Esophagus muscularis mucosa (tissue), 4 donors: ENCODE measurements around the gene FAM98C. TPM values are rescaled to one million over a fixed set of nuclear protein-coding genes. Genes with fewer than 3 reads are reported as not detected.

Source experiments
- DNase-seq: peaks from one replicate; pipeline ENCODE4 v3.0.0-alpha.2; 2017; ENCODE audit errors: extremely low spot score
- H3K27ac ChIP-seq, 4 donors: fragments of 200-600 bp; sonication (generic); replicated peaks in 1 of 4; 1 replicate in 3 of 4; 2 replicates in 1 of 4; pipeline ENCODE4 v1.5.1; 2016 to 2019; ENCODE audit warnings: mild to moderate bottlenecking in 1 of 4
- H3K27me3 ChIP-seq, 4 donors: fragments of 200-600 bp; sonication (generic); one replicate each; pipeline versions ENCODE4 v1.5.1 to v1.6.0; 2016 to 2019
- H3K36me3 ChIP-seq, 4 donors: fragments of 200-600 bp; sonication (generic); one replicate each; pipeline ENCODE4 v1.5.1; 2016 to 2019
- H3K4me1 ChIP-seq, 4 donors: fragments of 200-600 bp; sonication (generic); one replicate each; pipeline ENCODE4 v1.5.1; 2016 to 2019
- H3K4me3 ChIP-seq, 4 donors: fragments of 200-600 bp; sonication (generic); 1 replicate in 2 of 4; 2 replicates in 2 of 4; pipeline ENCODE4 v1.5.1; 2016 to 2019; ENCODE audit warnings: mild to moderate bottlenecking in 4 of 4, moderate library complexity in 1 of 4
- H3K9me3 ChIP-seq, 4 donors: fragments of 200-600 bp; sonication (generic); 1 replicate in 3 of 4; 2 replicates in 1 of 4; pipeline ENCODE4 v1.5.1; 2016 to 2019
- EP300 ChIP-seq: sonication (generic); formaldehyde crosslinking; IDR thresholded peaks from one replicate; pipeline ENCODE4 v1.6.1; 2017; ENCODE audit warnings: antibody characterized with exemption
- POLR2A ChIP-seq: fragments of 450-650 bp; IDR thresholded peaks from one replicate; pipeline ENCODE4 v1.6.1; 2017; ENCODE audit warnings: antibody characterized with exemption, moderate library complexity, mild to moderate bottlenecking, low read depth
- POLR2AphosphoS5 ChIP-seq, 2 donors: sonication (generic); formaldehyde crosslinking; IDR thresholded peaks; one replicate each; pipeline ENCODE4 v1.6.1; 2017; ENCODE audit warnings: antibody characterized with exemption in 2 of 2
- WGBS: methylation state at CpG from one replicate; pipeline ENCODE4 v1.1.5; 2018; 5-methylcytosine and 5-hydroxymethylcytosine counted together
- intact Hi-C: fragments of 100-400 bp; cut with DNase I; formaldehyde crosslinking; loops from one replicate; pipeline ENCODE4 v1.15.1; 2023
- total RNA-seq, 4 donors: library from RNA; depleted of rRNA; stranded (reverse); fragments of >200 nt; gene quantifications; one replicate each; pipeline versions ENCODE4 v1.1.0 to v1.2.1, GENCODE V29; 2016
- TF ChIP-seq, protein P1 (sequence below), 3 experiments: fragments of 200-600 bp in 2 of 3; fragments of 450-650 bp in 1 of 3; sonication (generic) in 2 of 3; IDR thresholded peaks; one replicate each; pipeline ENCODE4 v1.5.1; 2017 to 2019; ENCODE audit warnings: antibody characterized with exemption in 3 of 3, mild to moderate bottlenecking in 2 of 3, moderate library complexity in 1 of 3

Gene FAM98C
- total RNA-seq, 4 donors from 2014 or later: 16.2 to 22.0 (median 19.7) TPM

DNA sequence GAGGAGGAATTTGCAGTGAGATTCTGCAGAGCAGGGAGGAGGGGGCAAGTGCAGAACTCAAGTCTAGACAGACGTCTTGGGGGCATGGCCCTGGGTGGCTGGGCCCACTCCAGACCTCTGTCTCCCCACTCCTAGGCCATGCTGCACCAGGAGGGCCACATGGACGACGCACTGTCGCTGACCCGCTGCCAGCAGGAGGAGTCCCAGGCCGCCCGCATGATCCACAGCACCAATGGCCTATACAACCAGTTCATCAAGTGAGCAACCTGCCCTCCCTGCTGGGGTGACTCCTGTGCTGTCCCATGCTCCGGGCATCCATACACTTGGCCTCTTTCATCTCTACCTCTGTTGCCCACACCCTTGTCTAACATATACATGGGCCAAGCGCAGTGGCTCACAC, 48.7 kb downstream of the FAM98C start:
- H3K4me1 ChIP-seq: no peaks in the 10 kb centered on the region
- intact Hi-C loops: no loop called here
- H3K27me3 ChIP-seq: peaks cover 0 to 5% (median 0%) of the 10 kb centered on the region in 4 donors
- no peaks in the 10 kb centered on the region for H3K36me3 ChIP-seq
- WGBS: 64% methylated on average over 5 of the region's 9 CpGs
- no peak for TF ChIP-seq EP300
- TF ChIP-seq POLR2A: no peak
- TF ChIP-seq, protein P1, sequence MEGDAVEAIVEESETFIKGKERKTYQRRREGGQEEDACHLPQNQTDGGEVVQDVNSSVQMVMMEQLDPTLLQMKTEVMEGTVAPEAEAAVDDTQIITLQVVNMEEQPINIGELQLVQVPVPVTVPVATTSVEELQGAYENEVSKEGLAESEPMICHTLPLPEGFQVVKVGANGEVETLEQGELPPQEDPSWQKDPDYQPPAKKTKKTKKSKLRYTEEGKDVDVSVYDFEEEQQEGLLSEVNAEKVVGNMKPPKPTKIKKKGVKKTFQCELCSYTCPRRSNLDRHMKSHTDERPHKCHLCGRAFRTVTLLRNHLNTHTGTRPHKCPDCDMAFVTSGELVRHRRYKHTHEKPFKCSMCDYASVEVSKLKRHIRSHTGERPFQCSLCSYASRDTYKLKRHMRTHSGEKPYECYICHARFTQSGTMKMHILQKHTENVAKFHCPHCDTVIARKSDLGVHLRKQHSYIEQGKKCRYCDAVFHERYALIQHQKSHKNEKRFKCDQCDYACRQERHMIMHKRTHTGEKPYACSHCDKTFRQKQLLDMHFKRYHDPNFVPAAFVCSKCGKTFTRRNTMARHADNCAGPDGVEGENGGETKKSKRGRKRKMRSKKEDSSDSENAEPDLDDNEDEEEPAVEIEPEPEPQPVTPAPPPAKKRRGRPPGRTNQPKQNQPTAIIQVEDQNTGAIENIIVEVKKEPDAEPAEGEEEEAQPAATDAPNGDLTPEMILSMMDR (IDR thresholded peaks at IDR 0.05): no peak
- no peak for TF ChIP-seq POLR2AphosphoS5 (IDR thresholded peaks at IDR 0.05)
- no peak for DNase-seq
- no peak overlapping the region for H3K4me3 ChIP-seq
- H3K9me3 ChIP-seq: no peaks in the 10 kb centered on the region
- no peak overlapping the region for H3K27ac ChIP-seq

DNA sequence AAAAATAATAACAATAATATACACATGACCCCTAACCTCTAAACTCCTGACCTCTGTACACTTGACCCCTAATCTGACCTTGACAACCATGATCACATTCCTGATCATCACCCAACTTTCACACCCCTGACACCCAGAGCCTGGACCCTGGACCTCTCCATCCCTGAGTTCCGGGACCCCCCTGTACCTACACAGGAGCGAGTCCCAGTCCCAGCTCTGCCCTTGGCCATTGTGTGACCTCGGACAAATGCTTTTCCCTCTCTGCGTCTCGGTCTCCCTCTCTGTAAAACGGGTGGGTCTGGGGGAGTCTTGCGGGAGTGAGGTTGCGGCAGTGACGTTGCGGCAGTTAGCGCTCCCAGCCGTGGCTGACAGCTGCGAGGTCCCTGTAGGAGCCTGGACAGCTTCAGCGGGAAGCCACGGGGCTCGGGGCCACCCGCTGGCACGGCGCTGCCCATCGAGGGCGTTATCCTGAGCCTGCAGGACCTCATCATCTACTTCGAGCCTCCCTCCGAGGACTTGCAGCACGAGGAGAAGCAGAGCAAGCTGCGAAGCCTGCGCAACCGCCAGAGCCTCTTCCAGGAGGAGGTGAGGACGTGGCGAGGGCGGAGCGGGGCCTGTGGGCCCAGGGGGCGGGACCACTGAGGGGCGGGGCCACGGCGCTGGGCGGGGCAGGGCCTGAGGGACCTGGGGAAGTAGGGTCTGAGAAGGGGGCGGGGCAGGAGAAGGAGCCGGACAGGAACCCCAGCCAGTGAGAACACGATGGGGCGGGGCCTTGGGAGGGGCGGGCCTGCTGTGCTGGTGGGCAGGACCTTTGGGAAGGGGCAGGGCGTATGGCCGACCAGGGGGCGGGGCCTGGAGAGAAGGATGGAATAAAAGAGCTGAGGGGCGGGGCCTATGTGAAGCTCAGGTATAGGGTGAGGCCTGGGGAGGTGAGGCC, 49.8 kb downstream of the FAM98C start:
- Histone ChIP-seq H3K36me3 (no peaks in the 10 kb centered on the region), H3K27ac (no peak overlapping the region), H3K4me3 (no peak overlapping the region), H3K4me1 (no peaks in the 10 kb centered on the region), H3K27me3 (peaks cover 0 to 5% (median 0%) of the 10 kb centered on the region in 4 donors), H3K9me3 (no peaks in the 10 kb centered on the region)
- WGBS: 69% methylated on average over 22 of the region's 45 CpGs
- DNase-seq: no peak
- TF ChIP-seq POLR2A (no peak), POLR2AphosphoS5 (IDR thresholded peaks at IDR 0.05) (no peak), EP300 (no peak)
- TF ChIP-seq, protein P1 (IDR thresholded peaks at IDR 0.05): no peak
- intact Hi-C loops: no loop called here

DNA sequence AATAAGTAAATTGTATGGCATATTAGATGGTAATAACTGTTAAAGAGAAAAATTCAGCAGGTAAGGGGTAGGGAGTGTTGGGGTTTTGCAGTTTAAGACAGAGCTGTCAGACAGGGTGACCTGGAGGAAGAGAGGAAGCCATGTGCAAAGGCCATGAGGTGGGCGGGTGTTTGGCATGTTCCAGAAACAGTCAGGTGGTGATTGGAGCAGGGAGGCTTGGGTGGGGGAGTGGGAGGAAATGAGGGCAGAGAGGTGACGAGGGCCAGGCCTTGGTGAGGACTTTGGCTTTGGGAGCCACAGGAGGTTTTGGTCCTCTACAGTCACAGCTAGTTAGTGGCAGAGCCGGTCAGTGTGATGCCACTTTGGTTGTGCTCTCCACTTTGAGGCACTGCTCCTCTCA, 50.7 kb downstream of the FAM98C start:
- Histone ChIP-seq H3K36me3 (no peaks in the 10 kb centered on the region), H3K9me3 (no peaks in the 10 kb centered on the region), H3K4me1 (no peaks in the 10 kb centered on the region), H3K27ac (no peak overlapping the region), H3K27me3 (peaks cover 0 to 5% (median 0%) of the 10 kb centered on the region in 4 donors), H3K4me3 (no peak overlapping the region)
- no peak for DNase-seq
- WGBS: 76% methylated on average over 3 of the region's 3 CpGs
- intact Hi-C loops: no loop called here
- TF ChIP-seq EP300 (no peak), POLR2A (no peak), POLR2AphosphoS5 (IDR thresholded peaks at IDR 0.05) (no peak)
- TF ChIP-seq, protein P1 (IDR thresholded peaks at IDR 0.05): no peak

DNA sequence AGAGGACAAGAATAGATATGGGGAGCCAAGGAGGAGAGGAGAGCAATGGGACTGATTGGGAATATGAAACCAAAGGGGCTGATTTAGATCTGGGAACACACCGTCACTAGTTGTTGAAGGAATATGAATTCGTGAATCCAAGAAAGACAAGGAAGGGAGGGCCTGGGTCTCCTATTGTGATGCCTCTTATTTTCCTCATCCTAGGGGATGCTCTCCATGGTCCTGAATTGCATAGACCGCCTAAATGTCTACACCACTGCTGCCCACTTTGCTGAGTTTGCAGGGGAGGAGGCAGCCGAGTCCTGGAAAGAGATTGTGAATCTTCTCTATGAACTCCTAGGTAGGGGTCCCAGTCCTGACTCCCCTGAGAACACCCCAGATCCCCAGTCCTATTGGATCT, 52.1 kb downstream of the FAM98C start:
- Histone ChIP-seq H3K36me3 (no peaks in the 10 kb centered on the region), H3K27me3 (peaks cover 0 to 11% (median 0%) of the 10 kb centered on the region in 4 donors), H3K4me1 (no peaks in the 10 kb centered on the region), H3K27ac (no peak overlapping the region), H3K4me3 (no peak overlapping the region), H3K9me3 (no peaks in the 10 kb centered on the region)
- intact Hi-C loops: no loop called here
- WGBS: 38% methylated on average over 4 of the region's 4 CpGs
- TF ChIP-seq POLR2AphosphoS5 (IDR thresholded peaks at IDR 0.05): no peak
- TF ChIP-seq POLR2A: no peak
- no peak for TF ChIP-seq EP300
- TF ChIP-seq, protein P1 (IDR thresholded peaks at IDR 0.05): no peak
- DNase-seq: no peak
